Epithelial cell of proximal tubule (primary cell): ENCODE measurements around the gene HOXC11. TPM values are rescaled to one million over a fixed set of nuclear protein-coding genes. Genes with fewer than 3 reads are reported as not detected.

Experiments
- DNase-seq: peaks from one replicate; pipeline ENCODE4 v3.0.0-alpha.2; 2011; ENCODE audit warnings: low read depth
- H3K4me3 ChIP-seq: 2 replicates; pipeline ENCODE4 v1.5.1; 2011; ENCODE audit warnings: low read depth, mild to moderate bottlenecking, low read length
- CTCF ChIP-seq: conservative IDR thresholded peaks from 2 replicates; pipeline ENCODE4 v1.5.1; 2012; ENCODE audit warnings: low read depth, mild to moderate bottlenecking, low read length
- total RNA-seq: library from RNA; depleted of rRNA; stranded (reverse); fragments of >200 nt; gene quantifications from 2 replicates; pipeline ENCODE4 v1.2.3, GENCODE V29; 2015

Gene HOXC11
- total RNA-seq, 1 donor from 2014 or later: 1.0 TPM

- no peak for DNase-seq
- H3K4me3 ChIP-seq: peak overlapping the region; percentile 84
Observed at GRCh38 chr12:54016051-54016450, 43.1 kb downstream of the HOXC11 start.

GRCh38 chr12:54016478-54016964, 43.6 kb downstream of the HOXC11 start:
- DNase-seq: no peak
- H3K4me3 ChIP-seq: peak overlapping the region; percentile 84
- no peak for TF ChIP-seq CTCF

More at GRCh38 chr12:54016051-54016450, 43.1 kb downstream of the HOXC11 start:
- TF ChIP-seq CTCF: no peak

- DNase-seq: no peak
- H3K4me3 ChIP-seq: peak overlapping the region; percentile 84
- TF ChIP-seq CTCF: peak; percentile 21
Observed at GRCh38 chr12:54017027-54017788, 44.3 kb downstream of the HOXC11 start.

- H3K4me3 ChIP-seq: peak overlapping the region; percentile 84
- no peak for DNase-seq
- TF ChIP-seq CTCF: no peak
Observed at GRCh38 chr12:54017878-54018467, 45.0 kb downstream of the HOXC11 start.

GRCh38 chr12:54018468-54018984, 45.6 kb downstream of the HOXC11 start:
- DNase-seq: no peak
- peak overlapping the region; percentile 84 for H3K4me3 ChIP-seq
- TF ChIP-seq CTCF: no peak

- no peak for TF ChIP-seq CTCF
- H3K4me3 ChIP-seq: peak overlapping the region; percentile 84
- DNase-seq: no peak
Observed at GRCh38 chr12:54019091-54019811, 46.3 kb downstream of the HOXC11 start.
